ENCODE measurements around the gene SLC12A7. TPM values are rescaled to one million over a fixed set of nuclear protein-coding genes. Genes with fewer than 3 reads are reported as not detected.

Gene SLC12A7
- total and polyA plus RNA-seq, 3 donors from 2014 or later: 73.2 to 212 (median 168) TPM

- Histone ChIP-seq H3K36me3 (ENCODE audit: low read depth, missing control alignments) (no peaks in the 10 kb centered on the region), H3K27ac (no peak overlapping the region), H3K4me1 (peaks cover 18% of the 10 kb centered on the region), H3K27me3 (no peaks in the 10 kb centered on the region), H3K4me3 (no peak overlapping the region), H3K9me3 (no peaks in the 10 kb centered on the region)
- TF ChIP-seq POLR2A (IDR thresholded peaks at IDR 0.05) (no peak), CTCF (IDR thresholded peaks at IDR 0.05) (no peak)
- WGBS, 2 donors: 94 to 100% methylated on average over 5 to 13 of the region's 13 CpGs
- intact Hi-C loops (cut with DNase I; ENCODE audit: low total_unique reads): no loop called here
- peak; percentile 13 for DNase-seq
These were observed 105.8 kb downstream of the SLC12A7 start for GRCh38 chr5:1005904-1006655.

- H3K27me3 ChIP-seq: no peaks in the 10 kb centered on the region
- 40 to 49% methylated on average over 27 to 47 of the region's 47 CpGs for WGBS, 2 donors
- H3K4me3 ChIP-seq: peak overlapping the region; percentile 59 to 66
- TF ChIP-seq POLR2A (IDR thresholded peaks at IDR 0.05) (no peak), CTCF (IDR thresholded peaks at IDR 0.05) (no peak)
- no peaks in the 10 kb centered on the region for H3K36me3 ChIP-seq (ENCODE audit: low read depth, missing control alignments)
- no peak for DNase-seq
- H3K27ac ChIP-seq: peak overlapping the region in 1 of 2 donors; percentile 8
- no peaks in the 10 kb centered on the region for H3K9me3 ChIP-seq
- intact Hi-C loops (cut with DNase I; ENCODE audit: low total_unique reads): no loop called here
- H3K4me1 ChIP-seq: peaks cover 18% of the 10 kb centered on the region
These were observed 106.5 kb downstream of the SLC12A7 start for GRCh38 chr5:1005249-1005851.

- intact Hi-C loops (cut with DNase I; ENCODE audit: low total_unique reads): no loop called here
- peak overlapping the region in 1 of 2 donors; percentile 8 for H3K27ac ChIP-seq
- peak; percentile 83 for DNase-seq
These were observed 107.2 kb downstream of the SLC12A7 start for GRCh38 chr5:1004461-1005248.

GRCh38 chr5:1003296-1003937, 108.4 kb downstream of the SLC12A7 start:
- WGBS, 2 donors: 64 to 69% methylated on average over 18 to 21 of the region's 21 CpGs
- DNase-seq: peak; percentile 18

More at GRCh38 chr5:1004461-1005248, 107.2 kb downstream of the SLC12A7 start:
- TF ChIP-seq POLR2A (IDR thresholded peaks at IDR 0.05): no peak
- no peak for TF ChIP-seq CTCF (IDR thresholded peaks at IDR 0.05)
- peak overlapping the region; percentile 59 to 66 for H3K4me3 ChIP-seq
- no peaks in the 10 kb centered on the region for H3K9me3 ChIP-seq
- WGBS, 2 donors: 1 to 4% methylated on average over 24 to 87 of the region's 88 CpGs
- no peaks in the 10 kb centered on the region for H3K36me3 ChIP-seq (ENCODE audit: low read depth, missing control alignments)
- peaks cover 14% of the 10 kb centered on the region for H3K4me1 ChIP-seq
- no peaks in the 10 kb centered on the region for H3K27me3 ChIP-seq

More at GRCh38 chr5:1003296-1003937, 108.4 kb downstream of the SLC12A7 start:
- Histone ChIP-seq H3K4me3 (peak overlapping the region; percentile 59 to 66), H3K36me3 (ENCODE audit: low read depth, missing control alignments) (no peaks in the 10 kb centered on the region), H3K27ac (no peak overlapping the region), H3K27me3 (no peaks in the 10 kb centered on the region), H3K4me1 (peaks cover 14% of the 10 kb centered on the region), H3K9me3 (no peaks in the 10 kb centered on the region)
- intact Hi-C loops (cut with DNase I; ENCODE audit: low total_unique reads): no loop called here
- TF ChIP-seq CTCF (IDR thresholded peaks at IDR 0.05) (no peak), POLR2A (IDR thresholded peaks at IDR 0.05) (no peak)

Measured in testis (tissue), 3 donors.